GM12892 (cell line): ENCODE results near the gene ATF7.

Experiments used
- POLR2A ChIP-seq: IDR thresholded peaks from 2 replicates; pipeline ENCODE4 v1.6.1; 2011; ENCODE audit warnings: low read depth, low read length, control low read depth
- POLR2AphosphoS5 ChIP-seq: IDR thresholded peaks from 2 replicates; pipeline ENCODE4 v1.6.1; 2011; ENCODE audit warnings: low read depth, low read length, control low read depth

DNA sequence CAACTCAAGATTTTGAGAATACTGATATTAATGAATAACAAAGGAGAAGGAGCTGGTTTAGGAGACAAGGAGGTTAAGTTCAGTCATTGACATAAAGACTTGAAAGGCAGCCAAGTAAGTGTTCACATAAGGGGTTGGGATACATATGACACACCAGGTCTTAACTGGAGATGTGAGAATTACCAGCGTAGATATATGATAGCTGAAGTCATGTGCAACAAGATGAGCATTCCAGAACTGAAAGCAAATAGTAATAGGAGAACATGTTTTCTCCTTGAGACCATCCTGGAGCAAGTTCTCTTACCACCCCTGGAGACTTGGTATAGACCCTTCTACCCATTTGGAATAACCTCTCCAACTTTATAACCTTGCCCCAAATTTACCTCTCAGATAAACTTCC lies 75.6 kb downstream of the ATF7 start:
- TF ChIP-seq POLR2AphosphoS5 (no peak), POLR2A (no peak)
